GM23248 (cell line): ENCODE measurements around the gene SPEN. TPM values are rescaled to one million over a fixed set of nuclear protein-coding genes. Genes with fewer than 3 reads are reported as not detected.
A peak's percentile ranks its signal among the peaks of the same experiment; 100 is the strongest.
"Not testable (repeated sequence)": the region's sequence is repeated elsewhere in the genome, so short reads cannot be mapped to it uniquely, and the experiment has no call there.

Experiments
- DNase-seq: peaks from one replicate; pipeline ENCODE4 v3.0.0-alpha.2; 2015
- H2AFZ ChIP-seq: fragments of 200-600 bp; sonication (generic); 2 replicates; pipeline ENCODE4 v1.6.1; 2016; ENCODE audit warnings: antibody characterized with exemption
- H3F3A ChIP-seq: fragments of 200-600 bp; sonication (generic); 2 replicates; pipeline ENCODE4 v1.6.1; 2016; ENCODE audit warnings: mild to moderate bottlenecking, antibody characterized with exemption, mixed run types; ENCODE audit not compliant: insufficient read depth
- H3K27ac ChIP-seq: fragments of 200-600 bp; sonication (generic); 2 replicates; pipeline ENCODE4 v1.5.1; 2016; ENCODE audit warnings: mild to moderate bottlenecking
- H3K27me3 ChIP-seq: fragments of 200-600 bp; sonication (generic); replicated peaks from 2 replicates; pipeline ENCODE4 v1.6.1; 2016; ENCODE audit warnings: mild to moderate bottlenecking; ENCODE audit not compliant: insufficient read depth
- H3K36me3 ChIP-seq: fragments of 200-600 bp; sonication (generic); 2 replicates; pipeline ENCODE4 v1.6.1; 2016; ENCODE audit warnings: low read depth, mild to moderate bottlenecking
- H3K4me1 ChIP-seq: fragments of 200-600 bp; sonication (generic); 2 replicates; pipeline ENCODE4 v1.6.1; 2016; ENCODE audit warnings: mild to moderate bottlenecking; ENCODE audit not compliant: insufficient read depth
- H3K4me2 ChIP-seq: fragments of 200-600 bp; sonication (generic); one replicate; pipeline ENCODE4 v1.6.1; 2016; ENCODE audit warnings: mild to moderate bottlenecking; ENCODE audit not compliant: unreplicated experiment
- H3K4me3 ChIP-seq: fragments of 200-600 bp; sonication (generic); 2 replicates; pipeline ENCODE4 v1.5.1; 2016; ENCODE audit warnings: mild to moderate bottlenecking
- H3K79me2 ChIP-seq: fragments of 200-600 bp; sonication (generic); 2 replicates; pipeline ENCODE4 v1.6.1; 2016; ENCODE audit warnings: mild to moderate bottlenecking; ENCODE audit not compliant: insufficient read depth
- H3K9ac ChIP-seq: fragments of 200-600 bp; sonication (generic); 2 replicates; pipeline ENCODE4 v1.6.1; 2016; ENCODE audit warnings: mild to moderate bottlenecking
- H3K9me2 ChIP-seq: fragments of 200-600 bp; sonication (generic); 2 replicates; pipeline ENCODE4 v1.6.1; 2016; ENCODE audit warnings: mixed run types, mild to moderate bottlenecking, moderate library complexity; ENCODE audit not compliant: insufficient read depth
- H3K9me3 ChIP-seq: fragments of 200-600 bp; sonication (generic); one replicate; pipeline ENCODE4 v1.6.1; 2017; ENCODE audit warnings: low read depth
- H4K20me1 ChIP-seq: fragments of 200-600 bp; sonication (generic); 2 replicates; pipeline ENCODE4 v1.6.0; 2016; ENCODE audit not compliant: insufficient read depth
- EZH2 ChIP-seq: fragments of 200-600 bp; sonication (generic); IDR thresholded peaks from 2 replicates; pipeline ENCODE4 v1.6.1; 2018; ENCODE audit warnings: antibody characterized with exemption, mild to moderate bottlenecking; ENCODE audit not compliant: insufficient read depth, poor library complexity, severe bottlenecking
- EZH2phosphoT487 ChIP-seq: fragments of 200-600 bp; sonication (generic); IDR thresholded peaks from 2 replicates; pipeline ENCODE4 v1.6.1; 2018; ENCODE audit warnings: antibody characterized with exemption, moderate library complexity, mild to moderate bottlenecking, low read depth; ENCODE audit not compliant: insufficient read depth
- WGBS, 2 experiments: methylation state at CpG; one replicate each; pipeline ENCODE4 v1.1.6; 2015 to 2017; ENCODE audit warnings: low lambda C conversion rate in 2 of 2, low coverage in 1 of 2; ENCODE audit errors: missing lambda C conversion rate in 2 of 2; 5-methylcytosine and 5-hydroxymethylcytosine counted together
- in situ Hi-C: fragments of 300-500 bp; cut with MboI; formaldehyde crosslinking; loops from 2 replicates; pipeline ENCODE4 v1.15.0; 2020
- polyA plus RNA-seq: library from polyadenylated mRNA; unstranded; fragments of >200 nt; fragmentation: Nextera tagmentation; extraction: Ambion mirVana; gene quantifications from 2 replicates; pipeline ENCODE4 v1.2.1, GENCODE V29; 2016
- total RNA-seq: library from RNA; depleted of rRNA; stranded (reverse); fragments of >200 nt; shearing (Covaris generic); gene quantifications from 2 replicates; pipeline ENCODE4 v1.2.3, GENCODE V29; 2014

The SPEN gene
- total and polyA plus RNA-seq, 2 experiments from 2014 or later = 16.5 to 17.2 TPM

DNA sequence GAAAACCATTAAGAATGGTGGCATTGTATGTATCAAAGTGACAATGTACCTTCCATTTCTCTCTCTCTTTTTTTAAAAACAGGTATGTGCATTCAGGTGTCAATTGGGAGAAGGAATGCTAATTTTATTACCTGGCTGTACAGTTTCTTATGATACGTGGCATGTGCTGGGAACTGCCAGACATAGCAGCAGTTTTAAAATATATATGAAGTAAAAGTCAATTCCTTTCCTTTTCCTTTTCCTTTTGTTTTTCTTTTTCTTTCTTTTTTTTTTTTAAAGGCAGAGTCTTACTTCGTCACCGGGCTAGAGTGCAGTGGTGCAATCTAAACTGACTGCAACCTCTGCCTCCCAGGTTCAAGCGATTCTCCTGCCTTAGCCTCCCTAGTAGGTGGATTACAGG lies 37.0 kb downstream of the SPEN start:
- no peak for TF ChIP-seq EZH2phosphoT487
- no peak for TF ChIP-seq EZH2
- H3K36me3 ChIP-seq = 0 out of 2 replicates have a peak, but pooled peaks cover 5% of the 10 kb centered on the region
- H3K79me2 ChIP-seq = peaks cover 100% of the 10 kb centered on the region
- H3F3A ChIP-seq = peaks cover 42% of the 10 kb centered on the region
- no peak overlapping the region for H2AFZ ChIP-seq
- in situ Hi-C loops = no loop called here
- WGBS, 2 experiments = 76 to 79% methylated on average over 4 of the region's 4 CpGs
- DNase-seq = no peak
- no peaks in the 10 kb centered on the region for H3K27me3 ChIP-seq
- H4K20me1 ChIP-seq = no peaks in the 10 kb centered on the region
- peaks cover 20% of the 10 kb centered on the region for H3K4me1 ChIP-seq
- no peak overlapping the region for H3K4me3 ChIP-seq
- 0 out of 2 replicates have a peak overlapping the region, but pooled peaks have one; percentile 82 for H3K9ac ChIP-seq
- no peak overlapping the region for H3K4me2 ChIP-seq
- peak overlapping the region; percentile 5; the same call in 1 of the 2 replicates for H3K27ac ChIP-seq
- no peaks in the 10 kb centered on the region for H3K9me2 ChIP-seq
- H3K9me3 ChIP-seq = no peaks in the 10 kb centered on the region

DNA sequence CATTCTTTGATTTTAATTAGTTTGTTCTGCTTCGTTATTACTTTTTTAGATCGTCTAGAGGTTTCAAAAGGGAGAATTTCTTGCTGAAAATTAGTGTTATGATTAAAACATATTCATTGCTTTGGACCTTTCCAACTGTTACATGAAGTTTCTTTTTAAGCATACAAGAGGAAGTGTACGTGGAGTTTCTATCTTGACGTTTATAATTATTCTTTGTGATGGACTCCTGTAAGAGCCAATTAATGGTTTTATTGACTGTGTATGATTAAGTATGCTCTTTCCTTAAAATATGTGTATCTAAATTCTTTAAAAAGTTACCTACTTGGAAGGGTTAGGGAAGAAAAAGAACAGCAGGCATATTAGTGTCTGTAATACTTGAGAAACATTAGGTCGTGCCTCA lies 37.8 kb downstream of the SPEN start:
- H3K36me3 ChIP-seq = 0 out of 2 replicates have a peak, but pooled peaks cover 5% of the 10 kb centered on the region
- in situ Hi-C loops = no loop called here
- DNase-seq = no peak
- peak overlapping the region; percentile 82 for H3K9ac ChIP-seq
- no peak overlapping the region for H2AFZ ChIP-seq
- H3K27ac ChIP-seq = peak overlapping the region; percentile 94
- peak overlapping the region; percentile 71 for H3K4me2 ChIP-seq
- H4K20me1 ChIP-seq = no peaks in the 10 kb centered on the region
- no peaks in the 10 kb centered on the region for H3K27me3 ChIP-seq
- peaks cover 100% of the 10 kb centered on the region for H3K79me2 ChIP-seq
- 15 to 16% methylated on average over 5 of the region's 5 CpGs for WGBS, 2 experiments
- H3K9me3 ChIP-seq = no peaks in the 10 kb centered on the region
- peaks cover 45% of the 10 kb centered on the region for H3F3A ChIP-seq
- H3K4me1 ChIP-seq = peaks cover 20% of the 10 kb centered on the region
- H3K9me2 ChIP-seq = no peaks in the 10 kb centered on the region
- TF ChIP-seq EZH2phosphoT487 (no peak), EZH2 (no peak)
- peak overlapping the region; percentile 58 for H3K4me3 ChIP-seq

DNA sequence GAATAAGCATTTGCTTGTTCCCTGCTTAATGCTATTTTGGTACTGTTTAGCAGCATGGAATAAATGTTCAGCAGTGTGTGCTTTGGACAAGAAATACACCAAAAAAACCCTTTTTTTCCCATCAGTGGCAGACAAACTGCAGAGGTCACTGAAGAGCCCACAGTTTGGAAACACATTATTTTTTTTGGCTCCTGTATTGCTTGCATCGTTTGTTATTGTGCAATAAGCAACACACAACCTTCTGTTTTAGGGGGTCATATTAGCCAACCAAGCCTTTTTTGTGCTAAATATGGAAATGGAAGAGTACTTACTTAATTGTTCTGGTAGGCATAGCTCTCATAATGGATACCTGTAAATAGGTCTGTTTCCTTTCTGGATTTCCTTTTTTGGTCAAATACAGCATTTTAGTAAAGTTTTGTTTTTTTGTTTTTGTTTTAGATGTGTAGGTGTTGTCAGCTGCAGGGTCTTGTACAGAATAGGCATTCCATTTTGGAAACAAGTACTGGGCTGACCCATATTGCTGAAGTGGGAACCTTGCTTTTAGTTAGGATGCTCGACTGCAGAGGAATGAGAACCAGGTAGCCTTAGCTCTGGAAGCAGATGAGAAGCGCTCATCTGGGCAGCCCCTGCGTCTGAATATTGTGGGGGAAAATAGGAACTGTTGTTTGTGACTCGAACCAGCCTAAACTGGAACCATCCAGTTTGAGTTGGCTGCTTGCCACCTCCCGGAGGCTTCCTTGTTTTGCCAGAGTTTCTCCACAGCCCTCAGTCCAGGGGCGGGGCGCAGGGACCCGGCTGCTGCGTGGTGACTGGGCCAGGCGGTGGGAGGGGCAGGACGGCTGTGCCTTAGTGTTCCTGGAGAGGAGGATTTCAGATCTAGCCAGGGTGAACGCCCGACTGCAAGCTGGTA lies 38.4 kb downstream of the SPEN start:
- peak overlapping the region; percentile 26 for H2AFZ ChIP-seq
- DNase-seq = peak; percentile 93
- TF ChIP-seq EZH2 (no peak), EZH2phosphoT487 (no peak)
- peak overlapping the region; percentile 58 for H3K4me3 ChIP-seq
- no peaks in the 10 kb centered on the region for H3K9me2 ChIP-seq
- peak overlapping the region; percentile 71 for H3K4me2 ChIP-seq
- H3F3A ChIP-seq = peaks cover 45% of the 10 kb centered on the region
- WGBS, 2 experiments = 0 to 2% methylated on average over 14 of the region's 14 CpGs
- H3K4me1 ChIP-seq = peaks cover 20% of the 10 kb centered on the region
- H3K27ac ChIP-seq = peak overlapping the region; percentile 94
- peaks cover 100% of the 10 kb centered on the region for H3K79me2 ChIP-seq
- no peaks in the 10 kb centered on the region for H3K27me3 ChIP-seq
- H3K9ac ChIP-seq = peak overlapping the region; percentile 82
- H4K20me1 ChIP-seq = no peaks in the 10 kb centered on the region
- 0 out of 2 replicates have a peak, but pooled peaks cover 5% of the 10 kb centered on the region for H3K36me3 ChIP-seq
- in situ Hi-C loops = no loop called here
- H3K9me3 ChIP-seq = no peaks in the 10 kb centered on the region

DNA sequence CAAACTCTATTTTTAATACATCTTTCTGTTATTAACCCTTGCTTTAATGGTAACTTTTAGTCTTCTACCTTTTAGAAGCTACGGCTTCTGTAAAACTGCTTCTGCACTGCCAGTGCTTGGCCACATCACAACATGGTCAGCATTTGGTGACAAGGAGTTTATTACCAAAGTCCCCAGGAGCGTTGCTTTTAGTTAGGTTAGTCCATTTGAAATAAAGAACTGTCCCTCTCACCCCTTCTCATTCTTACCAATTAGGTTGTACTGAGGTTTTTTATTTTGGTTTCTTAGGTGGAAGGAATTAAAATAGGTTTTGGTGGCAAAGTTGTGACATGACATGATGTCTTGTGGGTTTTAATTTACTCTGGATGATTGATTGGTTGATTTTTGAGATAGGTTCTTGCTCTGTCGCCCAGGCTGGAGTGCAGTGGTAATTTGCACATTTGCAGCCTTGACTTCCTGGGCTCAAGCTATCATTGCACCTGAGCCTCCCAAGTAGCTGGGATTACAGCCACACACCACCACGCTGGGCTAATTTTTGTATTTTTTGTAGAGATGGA lies 39.2 kb downstream of the SPEN start:
- Histone ChIP-seq H3K27me3 (no peaks in the 10 kb centered on the region), H4K20me1 (no peaks in the 10 kb centered on the region), H3K4me2 (peak overlapping the region; percentile 71), H2AFZ (peak overlapping the region; percentile 26), H3K9ac (peak overlapping the region; percentile 82), H3K4me1 (peaks cover 20% of the 10 kb centered on the region), H3K79me2 (peaks cover 100% of the 10 kb centered on the region), H3K4me3 (peak overlapping the region; percentile 58), H3K9me2 (no peaks in the 10 kb centered on the region), H3K36me3 (0 out of 2 replicates have a peak, but pooled peaks cover 4% of the 10 kb centered on the region), H3K27ac (peak overlapping the region; percentile 94), H3K9me3 (no peaks in the 10 kb centered on the region), H3F3A (peaks cover 45% of the 10 kb centered on the region)
- WGBS, 2 experiments = 21 to 28% methylated on average over 4 of the region's 4 CpGs
- no peak for DNase-seq
- in situ Hi-C loops = no loop called here
- TF ChIP-seq EZH2 = no peak
- no peak for TF ChIP-seq EZH2phosphoT487

DNA sequence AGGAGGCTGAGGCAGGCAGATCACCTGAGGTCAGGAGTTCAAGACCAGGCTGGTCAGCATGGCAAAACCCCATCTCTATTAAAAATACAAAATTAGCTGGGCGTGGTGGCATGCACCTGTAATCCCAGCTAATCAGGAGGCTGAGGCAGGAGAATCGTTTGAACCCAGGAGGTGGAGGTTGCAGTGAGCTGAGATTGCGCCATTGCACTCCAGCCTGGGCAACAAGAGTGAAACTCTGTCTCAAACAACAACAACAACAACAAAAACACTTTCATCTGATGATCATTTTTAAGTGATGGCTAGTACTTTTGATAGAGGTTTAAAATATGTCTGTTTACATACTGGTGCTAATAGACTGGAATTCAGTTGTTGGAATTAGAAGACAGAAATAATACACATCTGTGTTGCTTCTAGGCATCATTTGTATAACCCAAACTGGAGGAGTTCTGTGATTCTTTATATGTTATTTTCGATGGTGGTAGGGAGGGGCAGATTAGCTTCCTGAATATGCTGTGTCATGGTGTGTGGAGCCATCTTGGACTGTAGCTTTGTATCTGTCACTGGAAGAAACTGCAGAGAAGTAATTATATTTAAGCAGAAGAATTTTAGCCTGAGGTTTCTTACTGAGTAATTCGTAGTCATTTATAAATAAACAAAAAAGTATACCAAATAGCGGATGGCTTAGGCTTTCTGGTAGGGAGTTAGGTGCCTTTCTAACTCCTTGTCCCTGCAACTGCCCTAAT lies 45.5 kb downstream of the SPEN start:
- H3K4me3 ChIP-seq, H3K9me2 ChIP-seq, H3K27me3 ChIP-seq, H3K36me3 ChIP-seq, in situ Hi-C loops, H3K9me3 ChIP-seq, H4K20me1 ChIP-seq, H3K4me2 ChIP-seq: not testable (repeated sequence)
- Histone ChIP-seq H3K4me1 (peaks cover 23% of the 10 kb centered on the region), H3K27ac (peak overlapping the region; percentile 79), H3F3A (peaks cover 19% of the 10 kb centered on the region), H3K79me2 (peaks cover 100% of the 10 kb centered on the region), H3K9ac (peak overlapping the region; percentile 44), H2AFZ (peak overlapping the region; percentile 25; the same call in 1 of the 2 replicates)
- WGBS, 2 experiments = 44 to 45% methylated on average over 6 of the region's 6 CpGs
- DNase-seq = peak; percentile 76
